Left forelimb (tissue), 1 donor: ENCODE data around the gene LIPK.
"Not testable (repeated sequence)": the region's sequence is repeated elsewhere in the genome, so short reads cannot be mapped to it uniquely, and the experiment has no call there.

Experiments
- DNase-seq: peaks from one replicate; pipeline ENCODE4 v3.0.0-alpha.2; 2018; ENCODE audit warnings: low spot score

The LIPK gene, protein sequence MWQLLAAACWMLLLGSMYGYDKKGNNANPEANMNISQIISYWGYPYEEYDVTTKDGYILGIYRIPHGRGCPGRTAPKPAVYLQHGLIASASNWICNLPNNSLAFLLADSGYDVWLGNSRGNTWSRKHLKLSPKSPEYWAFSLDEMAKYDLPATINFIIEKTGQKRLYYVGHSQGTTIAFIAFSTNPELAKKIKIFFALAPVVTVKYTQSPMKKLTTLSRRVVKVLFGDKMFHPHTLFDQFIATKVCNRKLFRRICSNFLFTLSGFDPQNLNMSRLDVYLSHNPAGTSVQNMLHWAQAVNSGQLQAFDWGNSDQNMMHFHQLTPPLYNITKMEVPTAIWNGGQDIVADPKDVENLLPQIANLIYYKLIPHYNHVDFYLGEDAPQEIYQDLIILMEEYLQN

DNA sequence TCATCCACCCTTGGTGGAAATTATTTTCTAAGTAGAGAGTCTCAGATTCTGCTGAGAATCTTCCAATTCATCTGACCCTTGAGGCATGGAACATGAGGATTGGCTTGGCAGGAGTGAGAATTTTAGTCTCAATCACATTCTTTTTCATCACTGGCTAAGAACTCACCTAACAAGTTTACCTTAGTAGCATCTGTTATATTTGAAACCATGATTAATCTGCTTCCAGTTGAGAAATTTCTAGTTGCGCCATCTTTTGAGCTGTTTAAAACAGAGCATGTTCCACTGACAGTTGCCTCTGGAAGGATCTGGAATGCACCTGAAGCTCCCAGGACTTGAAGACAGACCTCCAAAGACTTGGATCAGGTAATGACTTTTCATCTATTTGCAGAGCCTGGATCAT is at the start of gene LIPK:
LIPK (plus strand) TSS at position 292 of the 400 bp plus-strand sequence. CDS start 18,295 bp downstream, outside the sequence.
- DNase-seq = no peak

DNA sequence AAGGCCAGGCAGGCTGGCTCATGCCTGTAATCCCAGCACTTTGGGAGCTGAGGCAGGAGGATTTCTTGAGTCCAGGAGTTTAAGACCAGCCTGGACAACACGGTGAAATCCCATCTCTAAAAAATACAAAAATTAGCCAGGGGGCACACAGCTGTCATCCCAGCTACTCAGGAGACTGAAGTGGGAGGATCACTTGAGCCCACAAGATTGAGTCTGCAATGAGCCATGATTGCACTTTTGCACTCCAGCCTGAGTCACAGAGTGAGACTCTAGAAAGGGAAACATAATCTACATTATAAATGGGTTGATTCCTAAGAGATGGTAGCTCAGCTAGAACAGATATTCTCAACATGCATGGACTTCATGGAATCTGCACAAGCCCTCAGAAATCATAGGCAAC is 48.1 kb upstream of the LIPK start:
- no peak for DNase-seq

DNA sequence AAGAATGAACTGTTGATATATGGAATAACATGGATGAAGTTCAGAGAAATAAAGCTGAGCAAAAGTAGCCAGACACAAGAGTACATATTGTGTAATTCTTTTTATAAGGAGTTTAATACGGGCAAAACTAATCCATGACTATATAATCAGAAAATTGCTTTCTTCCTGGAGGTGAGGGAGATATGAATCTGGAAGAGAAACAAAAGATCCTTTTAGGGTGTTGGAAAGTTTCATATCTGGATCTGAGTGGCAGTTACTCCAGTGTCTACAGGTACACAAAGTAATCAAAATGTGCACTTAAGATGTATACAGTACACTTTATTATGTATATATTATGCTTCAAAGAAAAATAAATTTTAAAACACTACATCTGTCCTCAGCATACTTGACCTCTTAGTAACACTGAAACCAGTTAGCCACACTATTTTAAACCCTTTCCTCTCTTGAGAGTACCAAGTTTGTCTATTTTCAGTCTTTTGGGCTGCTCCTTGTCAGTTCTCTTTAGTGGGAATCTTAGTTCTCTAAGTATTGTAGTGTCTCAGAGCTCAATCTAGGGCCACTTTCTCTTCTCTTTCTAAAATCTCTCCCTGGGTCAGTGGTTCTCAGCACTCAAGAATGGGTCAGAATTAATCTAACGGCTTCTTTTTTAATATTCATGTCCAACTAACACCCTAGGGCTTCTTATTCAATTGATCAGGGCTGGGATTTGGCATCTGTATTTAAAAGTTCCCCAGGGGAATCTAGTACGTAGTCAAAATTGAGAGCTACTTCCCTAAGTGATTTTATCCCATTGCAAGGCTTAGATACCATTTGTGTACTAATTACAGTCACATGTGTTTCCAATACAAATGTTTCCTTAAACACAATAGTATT is 46.1 kb upstream of the LIPK start:
- no peak for DNase-seq

DNA sequence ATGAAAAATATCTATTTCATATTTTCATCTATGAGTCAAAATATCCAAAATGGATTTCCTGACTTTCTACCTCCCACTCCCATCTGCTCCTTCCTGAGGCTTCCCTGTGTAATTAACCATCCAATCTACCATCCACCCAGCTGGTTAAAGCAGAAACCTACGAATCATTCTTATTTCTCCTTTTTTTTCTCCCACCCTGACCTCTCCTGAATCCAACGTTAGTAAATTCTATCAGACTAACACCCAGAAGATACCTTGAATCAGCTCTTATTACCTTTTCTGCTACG is 45.5 kb upstream of the LIPK start:
- DNase-seq = no peak

DNA sequence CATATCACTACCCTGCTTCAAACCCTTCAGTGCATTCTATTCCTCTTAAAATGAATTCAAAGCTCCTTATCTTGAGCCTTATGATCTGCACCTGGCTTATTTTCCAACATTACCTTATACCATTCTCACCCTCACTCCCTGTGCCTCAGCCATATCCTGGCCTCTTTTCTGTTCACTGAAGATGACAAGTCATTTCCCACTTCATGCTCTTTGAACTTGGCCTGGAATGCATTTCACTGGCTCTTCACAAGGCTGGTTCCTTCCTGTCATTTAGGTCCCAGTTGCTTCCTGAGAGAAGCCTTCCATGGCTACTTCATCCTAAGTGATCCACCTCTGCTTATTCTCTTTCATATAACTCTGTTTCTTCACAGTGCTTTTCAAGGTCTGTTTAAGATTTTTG is 45.0 kb upstream of the LIPK start:
- DNase-seq = no peak

DNA sequence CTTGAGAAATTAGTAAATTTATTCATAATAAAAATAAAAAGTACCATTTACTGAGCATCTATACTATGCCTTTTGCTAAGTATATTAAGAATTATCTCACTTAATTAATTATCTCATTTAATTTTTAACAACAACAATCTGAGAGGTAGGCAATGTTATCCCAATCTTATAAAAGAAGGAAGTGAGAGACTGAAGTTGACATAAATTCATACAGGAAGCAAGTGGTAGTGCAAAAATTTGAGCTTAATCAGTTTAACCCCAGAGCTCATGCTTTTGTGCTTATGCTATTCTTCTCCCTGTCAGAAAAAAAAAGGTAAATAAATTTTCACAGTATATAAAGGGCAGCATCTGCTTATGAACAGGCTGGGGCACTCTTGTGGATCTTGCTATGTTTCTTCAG is 44.5 kb upstream of the LIPK start:
- no peak for DNase-seq

DNA sequence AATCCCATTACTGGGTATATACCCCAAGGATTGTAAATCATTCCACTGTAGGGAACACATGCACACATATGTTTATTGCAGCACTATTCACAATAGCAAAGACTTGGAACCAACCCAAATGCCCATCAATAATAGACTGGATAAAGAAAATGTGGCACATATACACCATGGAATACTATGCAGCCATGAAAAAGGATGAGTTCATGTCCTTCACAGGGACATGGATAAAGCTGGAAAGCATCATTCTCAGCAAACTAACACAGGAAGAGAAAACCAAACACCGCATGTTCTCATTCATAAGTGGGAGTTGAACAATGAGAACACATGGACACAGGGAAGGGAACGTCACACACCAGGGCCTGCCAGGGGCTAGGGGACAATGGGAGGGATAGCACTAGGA is 42.9 kb upstream of the LIPK start:
- DNase-seq = not testable (repeated sequence)

DNA sequence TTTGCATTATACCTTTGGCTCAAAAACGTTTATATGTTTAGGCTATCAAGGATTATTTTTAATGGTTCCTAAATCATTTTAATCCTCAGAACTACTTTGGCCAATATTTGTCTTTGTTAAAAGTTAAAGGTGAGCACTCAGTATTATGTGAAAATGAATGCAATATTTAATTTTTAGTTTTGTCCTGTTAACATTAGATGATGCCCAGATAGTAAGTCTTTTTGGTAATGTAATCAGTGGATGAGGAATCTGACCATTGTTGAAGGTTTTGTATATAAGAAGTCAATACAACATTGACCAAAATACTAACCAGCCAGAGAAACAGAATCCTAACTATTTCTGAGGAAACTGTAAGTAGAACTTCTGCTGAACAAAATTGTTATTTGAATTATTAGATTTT is 41.9 kb upstream of the LIPK start, which contains the start of gene LIPF:
LIPF (plus strand) TSS at position 301 of the 400 bp plus-strand sequence. CDS start 2,856 bp downstream, outside the sequence.
- DNase-seq = no peak

DNA sequence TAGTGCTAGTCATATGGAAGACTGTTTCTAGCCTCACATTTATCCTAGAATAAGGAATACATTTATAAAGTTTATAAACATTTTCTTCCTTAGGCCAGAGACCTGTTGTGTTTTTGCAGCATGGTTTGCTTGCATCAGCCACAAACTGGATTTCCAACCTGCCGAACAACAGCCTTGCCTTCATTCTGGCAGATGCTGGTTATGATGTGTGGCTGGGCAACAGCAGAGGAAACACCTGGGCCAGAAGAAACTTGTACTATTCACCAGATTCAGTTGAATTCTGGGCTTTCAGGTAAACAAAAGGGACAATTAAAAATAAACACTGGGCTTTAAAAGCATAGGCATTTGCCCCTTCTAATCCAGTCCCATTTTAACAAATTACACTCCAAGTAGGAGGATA is 37.6 kb upstream of the LIPK start:
- DNase-seq = no peak

DNA sequence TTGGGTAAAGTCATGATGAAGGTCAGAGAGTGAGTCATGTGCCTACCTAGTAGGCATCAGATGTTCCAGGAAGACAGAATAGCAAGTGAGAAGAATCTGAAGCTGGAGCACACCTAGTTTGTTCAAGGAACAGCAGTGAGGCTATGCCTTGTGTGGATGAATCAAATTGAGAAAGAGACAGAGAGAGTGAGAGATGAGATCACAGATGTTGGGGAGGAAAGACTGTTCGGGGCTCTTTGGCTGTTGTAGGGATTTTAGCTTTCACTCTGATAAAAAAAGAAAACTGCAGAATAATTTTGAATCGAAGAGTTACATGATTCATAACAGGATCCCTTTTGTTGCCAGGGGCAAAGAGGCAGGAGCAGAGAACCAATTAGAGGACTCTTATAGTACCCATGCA is 35.6 kb upstream of the LIPK start:
- DNase-seq = no peak

DNA sequence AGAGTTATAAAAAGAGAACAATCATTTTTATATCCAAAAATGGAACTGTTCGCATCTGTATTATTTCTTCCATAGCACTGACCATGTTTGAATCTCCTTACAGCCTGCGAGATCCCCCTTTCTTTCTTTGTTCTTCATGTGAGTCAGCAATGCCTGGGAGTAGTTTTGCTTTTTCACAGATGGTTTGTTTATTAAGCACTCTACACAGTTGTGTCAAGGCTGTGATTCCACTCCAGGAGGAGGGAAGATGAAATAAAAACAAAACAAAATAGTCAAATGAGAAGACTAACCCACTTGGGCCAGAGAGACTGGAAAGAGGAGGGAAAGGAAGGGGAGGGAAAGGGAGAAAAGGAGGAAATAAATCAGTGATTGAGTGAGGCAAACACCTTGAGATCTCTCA is 34.0 kb upstream of the LIPK start:
- DNase-seq = no peak

DNA sequence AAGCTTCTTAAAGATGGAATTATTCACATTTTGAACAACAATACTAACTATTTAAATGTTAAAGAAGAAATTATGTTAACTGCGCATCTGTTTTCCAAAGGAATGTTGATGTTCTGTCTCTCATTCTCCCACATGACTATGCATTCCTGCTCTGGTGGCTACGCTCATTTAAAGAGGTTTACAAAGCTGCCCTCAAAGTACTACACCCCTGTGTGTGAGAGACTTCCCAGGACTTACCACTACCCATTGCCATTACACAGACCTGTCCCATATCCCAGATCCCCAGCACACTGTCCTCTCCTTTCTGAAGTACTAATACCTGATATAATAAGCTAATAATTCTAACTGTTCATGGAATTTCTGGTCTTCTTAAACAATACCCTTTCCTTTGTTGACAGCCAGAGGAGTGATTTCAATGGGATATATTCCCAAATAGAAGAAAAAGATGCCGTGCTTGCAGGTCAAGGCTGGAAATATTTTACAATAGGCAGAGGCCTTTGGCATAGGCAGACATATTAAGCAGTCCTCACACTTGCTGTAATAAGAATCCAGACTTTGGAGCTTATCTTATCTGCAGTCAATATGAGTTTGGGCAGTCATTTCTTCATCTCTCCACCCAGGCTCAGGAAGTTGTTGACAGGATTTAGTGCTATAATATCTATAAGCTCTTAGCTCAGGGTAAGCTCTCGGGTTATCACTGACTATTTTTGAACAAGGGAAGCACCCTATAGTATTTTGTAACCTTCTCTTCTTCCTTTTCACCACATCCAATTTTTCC is 29.6 kb upstream of the LIPK start:
- no peak for DNase-seq

DNA sequence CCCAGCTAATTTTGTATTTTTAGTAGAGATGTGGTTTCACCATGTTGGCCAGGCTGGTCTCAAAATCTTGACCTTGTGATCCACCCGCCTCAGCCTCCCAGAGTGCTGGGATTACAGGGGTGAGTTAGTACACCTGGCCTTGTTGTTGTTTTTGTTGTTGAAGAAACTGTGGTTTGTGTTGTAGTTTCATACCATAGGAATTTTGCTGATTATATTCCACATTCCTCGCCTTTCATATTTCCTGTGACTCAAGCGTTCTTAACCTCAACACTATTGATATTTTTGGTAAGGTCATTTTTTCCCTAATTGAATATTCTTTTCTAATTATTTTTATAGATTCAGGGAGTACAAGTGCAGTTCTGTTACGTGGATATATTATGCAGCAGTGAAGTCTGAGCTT is 25.1 kb upstream of the LIPK start:
- DNase-seq = no peak

DNA sequence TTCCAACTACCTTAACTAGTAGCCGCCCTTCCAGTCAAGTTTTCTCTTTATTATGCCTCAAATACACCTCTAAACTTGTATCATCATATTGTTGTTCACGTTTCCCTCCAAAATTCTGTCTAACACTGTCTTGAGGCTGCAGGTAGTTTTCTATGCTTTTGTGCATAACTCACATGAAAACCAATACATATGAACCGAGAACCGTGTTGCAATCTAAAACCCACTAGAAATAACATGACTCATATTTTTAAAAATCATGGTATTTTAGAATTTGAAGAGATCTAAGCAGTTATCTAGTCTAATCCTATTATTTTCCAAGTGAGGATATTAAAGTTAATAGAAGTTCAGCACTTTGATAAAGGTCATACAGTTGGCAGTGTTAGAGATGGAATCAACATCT is 23.6 kb upstream of the LIPK start:
- no peak for DNase-seq

DNA sequence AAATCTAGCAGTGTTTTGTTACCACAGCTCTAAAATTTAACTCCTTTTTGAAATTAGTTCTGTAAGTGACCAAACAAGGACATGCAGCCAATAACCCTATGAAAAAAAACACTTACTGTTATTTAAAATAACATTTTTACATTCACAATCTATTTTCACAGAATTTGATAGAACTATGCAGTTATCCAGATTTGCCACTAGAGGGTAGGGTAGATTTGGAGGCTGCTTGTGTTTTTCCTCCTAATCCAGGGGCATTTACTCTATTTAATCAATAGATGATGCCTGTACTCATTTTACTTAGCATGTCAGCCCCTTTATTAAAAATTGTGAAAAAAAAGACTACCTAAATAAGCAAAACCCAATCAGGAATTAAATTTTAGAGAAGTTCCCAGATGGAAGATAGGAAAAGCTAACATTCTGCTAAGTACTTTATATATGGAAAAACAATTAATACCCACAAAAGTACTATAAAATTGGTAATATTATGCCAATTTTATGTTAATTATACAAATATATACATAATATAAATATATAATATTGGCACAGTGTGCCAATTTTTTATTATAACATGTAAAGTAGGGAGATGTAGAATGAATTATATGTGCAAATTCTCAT is 18.1 kb upstream of the LIPK start:
- no peak for DNase-seq

DNA sequence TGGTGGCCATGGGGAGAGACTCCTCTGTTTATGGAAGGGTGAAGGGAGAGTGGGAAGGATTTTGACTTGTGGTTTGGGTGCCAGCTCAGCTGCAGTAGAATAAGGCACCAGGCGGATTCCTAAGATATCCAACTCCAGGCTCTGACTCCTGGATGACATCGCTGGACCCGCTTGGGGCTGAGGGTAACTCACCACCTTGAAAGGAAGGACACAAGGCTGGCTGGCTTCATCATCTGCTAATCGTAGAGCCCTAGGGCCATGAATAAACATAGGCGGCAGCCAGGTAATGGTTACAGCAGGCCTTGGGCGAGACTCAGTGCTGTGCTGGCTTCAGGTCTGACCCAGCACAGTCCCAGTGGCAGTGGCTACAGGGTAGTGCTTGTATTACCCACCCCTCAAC is 16.7 kb upstream of the LIPK start:
- no peak for DNase-seq

DNA sequence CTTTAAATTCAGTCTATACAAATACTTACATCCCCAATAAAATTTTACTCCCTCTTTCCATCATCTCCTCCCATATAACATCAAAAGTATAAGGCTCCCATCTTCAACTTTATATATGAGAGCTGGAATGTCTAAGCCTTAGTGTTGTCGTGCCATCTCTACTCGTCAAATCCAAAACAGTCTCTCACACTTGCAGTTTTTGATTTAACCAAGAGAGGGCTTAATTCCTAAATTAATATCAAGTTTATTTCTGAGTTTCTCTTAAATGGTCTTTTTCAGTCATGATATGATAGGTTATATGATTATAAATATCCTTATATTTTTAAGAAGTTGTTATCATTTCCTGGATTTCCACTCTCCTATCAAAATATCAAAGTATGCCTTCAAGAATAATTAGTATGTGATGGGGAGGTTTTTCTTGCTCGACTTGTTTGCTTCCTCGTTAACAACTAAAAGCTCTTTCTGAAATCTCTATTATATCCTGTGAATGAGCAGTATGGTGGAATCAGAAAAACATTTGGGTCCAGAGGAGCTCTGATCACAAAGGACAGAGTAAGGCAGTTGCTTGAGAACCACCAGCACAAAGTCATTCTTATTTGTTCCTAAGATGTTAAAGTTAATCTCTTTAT is 12.5 kb upstream of the LIPK start:
- no peak for DNase-seq

DNA sequence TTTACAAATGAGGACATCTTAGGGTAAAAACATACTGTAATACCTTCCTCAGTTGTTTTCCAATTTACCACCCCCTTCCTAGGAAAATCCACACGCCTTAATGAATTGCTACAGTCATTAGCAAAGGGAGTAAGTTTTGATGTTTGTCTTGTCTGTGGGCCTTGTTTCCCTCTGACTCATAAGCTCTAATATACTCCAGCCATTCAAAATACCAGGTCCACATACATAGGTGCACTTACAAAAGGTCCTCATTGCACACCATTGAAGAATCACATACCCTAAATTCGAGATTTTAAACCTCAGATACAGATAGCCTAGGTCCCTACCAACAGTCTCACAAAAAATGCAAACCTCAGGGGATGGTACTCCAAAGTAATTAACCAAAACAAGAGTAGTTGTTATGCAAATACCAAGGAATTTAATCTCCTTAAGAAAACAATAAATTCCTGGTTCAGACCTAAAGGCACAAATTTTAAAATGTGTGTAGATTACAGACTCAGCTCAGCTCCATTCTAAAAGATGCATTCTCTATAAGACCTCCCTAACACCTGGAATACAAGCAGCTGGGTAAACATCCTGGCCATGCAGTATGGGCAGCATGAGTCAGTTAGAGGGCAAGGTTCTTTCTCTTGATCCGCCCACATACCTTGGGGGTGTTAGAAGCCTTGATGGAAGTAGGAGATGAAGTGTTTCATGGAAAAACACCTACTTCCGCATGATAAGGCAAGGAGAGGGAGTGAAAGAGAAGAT is 3.0 kb upstream of the LIPK start:
- no peak for DNase-seq

DNA sequence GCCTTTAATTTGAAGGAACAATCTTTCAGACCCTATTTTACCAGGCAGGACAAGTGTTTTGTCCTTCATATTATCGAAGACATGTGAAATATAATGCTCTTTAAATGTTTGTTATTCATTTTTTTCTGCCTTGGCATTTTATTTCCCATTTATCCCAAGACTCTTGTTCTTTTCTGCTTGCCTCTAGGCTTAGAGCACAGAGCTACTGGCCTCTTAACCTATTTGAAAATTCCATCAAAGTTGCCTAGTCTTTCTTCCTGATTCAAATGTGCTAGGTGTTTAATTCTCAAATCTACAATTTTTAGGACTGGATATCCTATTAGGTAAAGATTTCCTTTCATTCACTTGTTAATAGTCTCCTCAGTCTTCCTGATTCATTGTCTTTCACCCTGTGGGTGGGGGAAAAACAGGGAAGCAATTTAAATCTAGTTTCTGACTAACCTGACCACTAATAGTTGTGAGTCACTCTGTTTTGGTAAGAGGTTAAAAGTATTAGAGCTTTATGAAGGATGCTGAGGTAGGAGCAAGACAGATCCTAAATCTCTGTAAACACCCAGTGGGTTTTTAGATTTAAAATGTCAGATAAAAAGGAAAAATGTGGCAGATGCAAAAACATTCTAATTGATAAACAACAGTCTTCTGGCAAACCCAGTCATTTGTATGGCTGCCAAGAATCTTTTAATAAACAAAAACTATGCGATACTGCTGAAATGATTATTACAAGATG is 1.5 kb downstream of the LIPK start:
- DNase-seq = no peak

DNA sequence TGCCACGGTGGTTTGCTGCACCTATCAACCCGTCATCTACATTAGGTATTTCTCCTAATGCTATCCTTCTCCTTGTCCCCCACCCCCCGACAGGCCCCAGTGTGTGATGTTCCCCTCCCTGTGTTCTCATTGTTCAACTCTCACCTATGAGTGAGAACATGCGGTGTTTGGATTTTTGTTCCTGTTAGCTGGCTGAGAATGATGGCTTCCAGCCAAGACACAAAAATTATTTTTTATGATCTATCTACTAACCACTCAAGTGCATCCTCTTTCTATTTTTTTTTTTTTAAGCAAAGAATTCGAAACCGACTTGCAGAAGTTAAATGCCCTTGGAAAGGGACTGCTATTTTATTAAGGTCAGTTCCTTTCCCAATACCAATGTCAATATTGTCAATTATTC is 3.3 kb downstream of the LIPK start:
- DNase-seq = not testable (repeated sequence)
